Colon (tissue), 2 donors: ENCODE results near the gene KRTAP25-1.

Source experiments
- FAIRE-seq: peaks from 2 replicates; lab custom pipeline; 2012; peaks lifted over from hg19 to GRCh38; lab: Jason Lieb, UNC
- donor health status: control.
- donor health status: control.

KRTAP25-1 gene

GRCh38 chr21:30248844-30249243 lies 40.5 kb downstream of the KRTAP25-1 start:
- no peak for FAIRE-seq

GRCh38 chr21:30245061-30245460 lies 44.3 kb downstream of the KRTAP25-1 start:
- FAIRE-seq: no peak

- FAIRE-seq: no peak
Measured at GRCh38 chr21:30243691-30244090, 45.6 kb downstream of the KRTAP25-1 start.

- FAIRE-seq: no peak
Measured at GRCh38 chr21:30240661-30241060, 48.7 kb downstream of the KRTAP25-1 start.
